ENCODE results near the gene ELAVL3.

- TF ChIP-seq CTCF (IDR thresholded peaks at IDR 0.05) (no peak), POLR2A (IDR thresholded peaks at IDR 0.05) (no peak)
Observed at GRCh38 chr19:11510444-11510843, 29.6 kb upstream of the ELAVL3 start.

All from thyroid gland (tissue), 4 donors.